ENCODE data around the gene CD247.

GRCh38 chr1:167500283-167500860 lies 18.0 kb downstream of the CD247 start:
- no peak for TF ChIP-seq CTCF (IDR thresholded peaks at IDR 0.05; ENCODE audit: poor library complexity)
- no peak for TF ChIP-seq EZH2 (IDR thresholded peaks at IDR 0.05; ENCODE audit: borderline replicate concordance)
- TF ChIP-seq EZH2phosphoT487 (IDR thresholded peaks at IDR 0.05; ENCODE audit: low read depth, severe bottlenecking, unreplicated experiment), result no peak
